Skin of body (tissue), 2 donors: ENCODE results near the gene CADM4. TPM values are rescaled to one million over a fixed set of nuclear protein-coding genes. Genes with fewer than 3 reads are reported as not detected.
"Not testable (repeated sequence)": the region's sequence is repeated elsewhere in the genome, so short reads cannot be mapped to it uniquely, and the experiment has no call there.

Source experiments
- DNase-seq: peaks from one replicate; lab custom pipeline; 2025; lab: John Stamatoyannopoulos, UW
- total RNA-seq: library from RNA; depleted of rRNA; stranded (reverse); fragments of >200 nt; gene quantifications from one replicate; pipeline ENCODE4 v1.2.3, GENCODE V29; 2014

CADM4 gene
- total RNA-seq, 1 donor from 2014 or later = 10.4 TPM

DNA sequence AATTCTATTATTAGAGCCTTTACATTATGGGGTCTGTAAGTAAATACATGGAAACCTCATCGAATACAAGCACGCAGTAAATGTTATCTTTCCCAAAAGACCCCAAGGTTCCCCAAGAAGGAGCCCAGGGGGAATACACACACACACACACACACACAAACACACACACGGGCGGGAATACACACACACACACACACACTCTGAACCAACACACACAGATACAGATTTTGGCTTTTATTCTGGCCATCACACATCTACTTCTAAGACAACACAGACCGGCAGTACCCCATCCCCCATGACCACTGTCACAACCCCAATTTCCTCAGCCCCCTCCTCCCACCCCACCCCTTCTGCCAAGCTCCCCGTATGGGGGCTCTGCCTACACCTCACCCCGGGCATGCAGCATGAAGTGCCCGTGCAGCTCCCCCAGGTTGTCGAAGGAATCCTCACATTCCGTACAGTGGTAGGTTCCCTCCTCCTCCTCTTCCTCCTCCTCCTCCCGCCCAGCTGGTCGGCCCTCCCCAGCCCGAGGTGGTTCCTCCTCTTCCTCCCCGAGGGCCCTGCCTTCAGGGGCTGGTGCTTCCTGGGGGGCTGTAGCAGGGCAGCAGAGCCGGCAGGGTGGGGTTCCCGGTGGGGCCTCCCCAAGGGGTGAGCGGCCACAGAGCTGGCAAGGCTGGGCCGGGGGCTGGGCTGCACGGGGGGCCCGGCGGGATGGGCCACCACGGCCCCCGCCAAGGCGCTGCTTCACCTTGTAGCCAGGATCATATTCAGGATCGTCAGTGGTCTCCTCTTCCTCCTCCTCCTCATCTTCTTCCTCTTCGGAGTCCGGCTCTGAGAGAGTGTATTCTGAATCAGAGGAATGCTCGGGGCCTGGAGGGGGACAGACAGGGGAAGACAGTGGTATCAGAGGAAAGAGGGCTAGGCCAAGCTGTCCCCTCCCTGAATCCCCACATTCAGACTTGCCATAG is 32.1 kb downstream of the CADM4 start:
- DNase-seq = no peak

DNA sequence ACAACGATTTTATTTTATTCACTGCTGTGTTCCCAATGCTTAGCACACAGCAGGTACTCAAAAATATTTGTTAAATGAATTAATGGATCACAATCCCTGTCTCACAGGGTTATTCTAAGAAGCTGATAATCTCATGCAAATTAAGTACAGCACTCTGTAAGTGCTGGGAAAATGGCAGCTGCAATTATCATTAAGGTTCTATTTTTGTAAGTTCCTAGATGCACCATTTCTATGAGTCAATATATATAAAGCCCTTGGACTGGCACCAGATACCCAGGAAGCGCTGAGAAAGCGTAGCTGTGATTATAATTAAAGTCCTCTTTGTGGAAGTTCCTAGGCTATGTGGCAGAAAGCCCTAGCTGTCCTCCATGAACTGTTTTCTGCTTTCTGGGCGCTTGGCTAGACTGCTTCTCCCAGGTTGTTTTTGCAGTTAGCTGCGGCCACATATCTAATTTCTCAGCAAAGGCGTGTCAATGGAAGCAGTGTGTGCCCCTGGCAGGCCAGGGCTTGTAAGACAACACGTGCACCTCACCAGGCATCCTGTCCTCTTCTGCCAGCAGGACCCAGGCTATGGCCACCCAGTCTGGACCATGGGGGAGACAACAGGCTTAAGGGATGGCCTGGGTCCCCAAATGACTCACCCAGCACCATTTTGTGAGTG is 33.0 kb downstream of the CADM4 start:
- no peak for DNase-seq

DNA sequence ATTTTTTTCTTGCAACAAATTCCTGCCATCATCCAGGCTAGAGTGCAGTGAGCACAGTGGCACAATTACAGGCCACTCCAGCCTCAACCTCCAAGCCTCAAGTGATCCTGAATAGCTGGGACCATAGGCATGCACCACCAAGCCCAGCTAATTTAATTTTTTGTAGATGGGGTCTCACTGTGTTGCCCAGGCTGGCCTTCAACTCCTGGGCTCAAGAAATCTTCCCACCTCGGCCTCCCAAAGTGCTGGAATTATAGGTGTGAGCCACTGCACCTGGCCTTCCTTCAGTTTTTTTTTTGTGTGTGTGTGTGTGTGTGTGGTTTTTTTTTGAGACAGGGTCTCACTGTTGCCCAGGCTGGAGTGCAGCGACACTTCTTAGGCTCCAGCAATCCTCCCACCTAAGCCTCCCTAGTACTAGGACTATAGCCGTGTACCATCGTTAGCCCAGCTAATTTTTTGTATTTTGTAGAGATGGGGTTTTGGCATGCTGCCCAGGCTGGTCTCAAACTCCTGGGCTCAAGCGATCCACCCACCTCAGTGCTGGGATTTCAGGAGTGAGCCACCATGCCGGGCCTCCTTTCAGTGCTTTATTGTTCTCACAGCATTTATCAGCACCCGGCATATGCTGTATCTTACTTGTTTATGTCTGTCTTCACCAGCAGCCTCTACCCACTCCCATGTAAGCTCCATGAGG is 33.6 kb downstream of the CADM4 start:
- no peak for DNase-seq

DNA sequence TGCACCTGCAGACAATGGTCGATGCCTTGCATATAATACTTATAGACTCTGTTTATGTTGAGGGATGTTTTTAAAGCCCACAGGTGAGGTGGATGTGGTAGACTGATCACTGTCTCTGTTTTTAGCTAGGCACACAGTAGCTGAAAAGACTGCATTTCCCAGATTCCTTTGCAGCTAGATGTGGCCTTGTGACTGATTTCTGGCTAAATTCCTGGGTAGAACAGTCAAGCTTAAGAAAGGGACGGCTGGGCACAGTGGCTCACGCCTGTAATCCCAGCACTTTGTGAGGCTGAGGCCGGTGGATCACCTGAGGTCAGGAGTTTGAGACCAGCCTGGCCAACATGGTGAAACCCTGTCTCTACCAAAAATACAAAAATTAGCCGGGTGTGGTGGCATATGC is 39.3 kb downstream of the CADM4 start:
- DNase-seq = not testable (repeated sequence)

DNA sequence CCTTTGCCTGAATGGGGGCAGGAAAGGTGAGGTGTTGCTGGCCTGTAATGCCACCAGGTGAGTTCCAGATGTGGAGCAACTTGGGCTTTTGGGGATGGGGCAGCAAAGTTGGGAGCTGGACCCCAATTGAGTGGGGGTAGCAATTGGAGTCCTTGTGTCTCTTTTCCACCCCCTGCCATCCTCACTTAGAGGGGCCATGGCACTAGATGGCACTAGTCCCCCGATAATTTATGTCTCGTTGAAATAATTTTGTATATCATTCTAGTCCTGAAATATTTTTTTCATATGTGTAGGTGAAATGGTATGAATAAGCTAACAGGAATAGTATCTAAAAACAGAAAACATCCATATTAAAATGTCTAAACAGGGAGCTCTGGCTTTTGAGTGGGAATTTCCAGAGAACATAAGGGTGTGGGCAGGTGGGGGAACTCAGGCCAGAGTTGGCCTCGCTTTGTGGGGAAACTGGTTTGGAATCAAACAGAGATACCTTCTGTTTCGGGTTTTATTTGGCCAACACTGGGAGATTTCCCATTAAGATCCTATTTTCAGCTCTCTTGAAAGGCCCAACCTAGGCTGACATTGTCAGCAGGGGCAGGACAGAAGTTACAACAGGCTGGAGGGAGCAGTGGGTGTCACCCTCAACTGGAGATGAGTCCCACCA is 39.9 kb downstream of the CADM4 start:
- DNase-seq = no peak

DNA sequence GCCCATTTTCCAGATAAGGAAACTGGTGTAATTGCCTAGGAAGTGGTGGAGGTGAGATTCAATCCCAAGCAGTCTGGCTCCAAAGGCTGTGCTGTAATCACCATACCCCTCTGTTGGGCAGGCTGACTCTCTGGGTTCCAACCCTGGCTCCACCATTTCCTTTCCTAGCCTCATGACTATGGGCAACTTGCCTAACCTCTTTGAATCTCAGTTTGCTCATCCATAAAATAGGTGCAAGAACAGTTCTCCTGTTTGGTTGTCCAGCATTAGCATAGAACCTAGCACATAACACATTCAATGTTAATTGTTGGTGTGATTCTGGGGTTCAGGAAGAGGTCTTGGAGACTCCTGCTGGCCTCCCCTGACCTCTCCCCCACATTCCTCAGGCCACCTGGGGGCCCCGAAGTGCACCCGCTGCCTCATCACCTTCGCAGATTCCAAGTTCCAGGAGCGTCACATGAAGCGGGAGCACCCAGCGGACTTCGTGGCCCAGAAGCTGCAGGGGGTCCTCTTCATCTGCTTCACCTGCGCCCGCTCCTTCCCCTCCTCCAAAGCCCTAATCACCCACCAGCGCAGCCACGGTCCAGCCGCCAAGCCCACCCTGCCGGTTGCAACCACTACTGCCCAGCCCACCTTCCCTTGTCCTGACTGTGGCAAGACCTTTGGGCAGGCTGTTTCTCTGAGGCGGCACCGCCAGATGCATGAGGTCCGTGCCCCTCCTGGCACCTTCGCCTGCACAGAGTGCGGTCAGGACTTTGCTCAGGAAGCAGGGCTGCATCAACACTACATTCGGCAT is 41.0 kb downstream of the CADM4 start:
- no peak for DNase-seq

DNA sequence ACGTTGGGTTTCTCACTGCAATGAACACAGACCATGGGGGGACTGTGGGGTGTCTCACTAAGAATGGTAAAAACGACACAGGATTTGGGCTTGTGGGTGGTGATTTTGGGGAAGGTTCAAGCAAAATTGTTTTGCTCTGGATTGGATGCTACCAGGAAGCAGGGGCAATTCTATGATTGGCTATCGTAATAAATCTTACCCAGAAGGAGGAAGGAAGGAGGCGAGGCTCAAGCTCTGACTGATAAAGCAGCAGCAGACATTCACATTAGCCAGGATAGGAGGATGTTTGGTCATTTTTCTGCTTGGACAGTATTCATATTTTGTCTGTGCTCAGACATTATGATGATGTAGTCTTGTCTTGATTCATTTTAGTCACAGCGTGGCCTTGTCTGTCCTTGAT is 41.8 kb downstream of the CADM4 start:
- no peak for DNase-seq

DNA sequence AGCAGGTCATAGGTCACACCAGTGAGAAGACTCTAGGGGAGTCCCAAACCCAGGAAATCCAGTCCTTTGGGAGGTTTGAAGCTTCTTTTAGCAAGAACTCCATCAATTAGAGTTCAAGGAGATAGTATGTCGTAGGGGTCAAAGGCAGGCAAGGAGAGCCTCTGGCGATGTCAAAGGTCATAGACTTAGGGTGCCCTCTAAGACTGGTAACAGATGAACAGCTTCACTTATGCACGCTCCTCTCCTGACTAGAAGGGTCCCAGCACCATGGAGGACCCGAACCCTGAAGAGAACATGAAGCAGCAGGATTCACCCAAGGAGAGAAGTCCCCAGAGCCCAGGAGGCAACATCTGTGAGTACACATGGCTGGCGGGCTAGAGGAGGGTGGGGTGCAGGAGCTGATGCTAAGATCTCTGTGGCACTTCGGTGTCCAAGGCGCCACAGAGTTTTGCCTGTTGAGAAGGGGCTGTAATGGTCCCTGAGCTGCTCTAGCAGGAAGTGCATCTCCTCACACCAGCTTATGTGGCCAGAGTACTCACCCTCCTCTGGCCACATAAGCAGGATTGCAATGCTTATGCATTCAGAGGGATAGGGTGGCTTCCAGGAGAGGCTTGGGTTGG is 42.7 kb downstream of the CADM4 start:
- no peak for DNase-seq

DNA sequence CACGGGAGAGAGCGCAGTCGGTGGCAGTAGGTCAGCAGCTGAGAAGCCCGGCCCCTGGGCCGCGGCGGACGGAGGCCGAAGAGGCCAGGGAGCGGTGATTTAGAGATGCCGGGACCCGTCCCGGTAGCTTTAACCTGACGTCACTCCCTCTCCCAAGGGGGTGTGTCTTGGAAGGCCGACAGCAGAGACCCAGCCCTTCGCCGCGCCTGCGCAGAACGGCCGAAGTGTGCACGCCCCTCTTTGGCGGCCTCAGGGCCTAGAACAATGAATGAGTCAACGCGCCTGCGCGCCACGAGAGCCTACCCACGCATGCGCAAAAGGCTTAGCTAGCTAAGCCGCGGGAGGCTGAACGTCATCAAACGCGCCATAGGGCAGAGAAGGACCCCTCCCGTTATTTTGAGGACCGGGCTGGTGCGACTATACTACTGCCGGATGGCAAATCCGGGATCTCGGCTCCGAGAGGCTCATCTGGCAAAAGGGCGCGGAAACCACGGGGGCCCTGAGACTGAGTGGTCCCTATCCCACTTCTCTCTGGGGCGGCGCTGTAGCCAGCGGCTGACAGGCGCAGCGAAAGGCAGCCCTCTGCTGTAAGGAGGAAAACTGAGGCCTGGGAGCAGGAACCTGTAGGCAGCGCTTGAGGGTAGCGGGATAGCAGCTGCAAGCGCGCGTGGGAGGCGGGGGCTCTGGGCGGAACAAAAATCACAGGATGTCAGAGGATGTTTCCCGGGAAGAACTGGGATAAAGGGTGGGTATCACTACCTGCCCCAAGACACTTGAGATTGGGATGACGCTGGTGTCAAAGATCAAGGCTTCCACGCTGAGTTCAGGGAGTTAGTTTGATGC is 43.4 kb downstream of the CADM4 start, which contains the start of the genes IRGQ and ZNF576:
IRGQ (minus strand) TSS at position 136 of the 843 bp plus-strand sequence. CDS start 796 bp downstream, outside the sequence.
ZNF576 (plus strand) TSS at position 597 of the 843 bp plus-strand sequence. CDS start 514 bp downstream, outside the sequence.
- DNase-seq = peak; percentile 100

DNA sequence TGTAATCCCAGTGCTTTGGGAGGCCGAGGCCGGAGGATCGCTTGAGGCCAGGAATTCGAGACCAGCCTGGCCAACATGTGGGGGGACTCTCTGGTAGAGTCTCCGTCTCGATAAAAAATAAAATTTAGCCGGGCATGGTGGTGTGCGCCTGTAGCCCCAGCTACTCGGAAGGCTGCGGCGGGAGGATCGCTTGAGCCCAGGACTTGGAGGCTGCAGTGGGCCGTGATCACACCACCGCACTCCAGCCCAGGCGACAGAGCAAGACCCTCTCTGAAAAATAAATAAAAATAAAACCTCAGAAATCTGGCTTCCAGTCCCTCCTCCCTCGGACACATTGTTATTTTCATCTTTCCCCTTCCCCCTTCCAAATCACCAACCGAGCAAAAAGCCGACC is 44.0 kb downstream of the CADM4 start:
- DNase-seq = no peak

DNA sequence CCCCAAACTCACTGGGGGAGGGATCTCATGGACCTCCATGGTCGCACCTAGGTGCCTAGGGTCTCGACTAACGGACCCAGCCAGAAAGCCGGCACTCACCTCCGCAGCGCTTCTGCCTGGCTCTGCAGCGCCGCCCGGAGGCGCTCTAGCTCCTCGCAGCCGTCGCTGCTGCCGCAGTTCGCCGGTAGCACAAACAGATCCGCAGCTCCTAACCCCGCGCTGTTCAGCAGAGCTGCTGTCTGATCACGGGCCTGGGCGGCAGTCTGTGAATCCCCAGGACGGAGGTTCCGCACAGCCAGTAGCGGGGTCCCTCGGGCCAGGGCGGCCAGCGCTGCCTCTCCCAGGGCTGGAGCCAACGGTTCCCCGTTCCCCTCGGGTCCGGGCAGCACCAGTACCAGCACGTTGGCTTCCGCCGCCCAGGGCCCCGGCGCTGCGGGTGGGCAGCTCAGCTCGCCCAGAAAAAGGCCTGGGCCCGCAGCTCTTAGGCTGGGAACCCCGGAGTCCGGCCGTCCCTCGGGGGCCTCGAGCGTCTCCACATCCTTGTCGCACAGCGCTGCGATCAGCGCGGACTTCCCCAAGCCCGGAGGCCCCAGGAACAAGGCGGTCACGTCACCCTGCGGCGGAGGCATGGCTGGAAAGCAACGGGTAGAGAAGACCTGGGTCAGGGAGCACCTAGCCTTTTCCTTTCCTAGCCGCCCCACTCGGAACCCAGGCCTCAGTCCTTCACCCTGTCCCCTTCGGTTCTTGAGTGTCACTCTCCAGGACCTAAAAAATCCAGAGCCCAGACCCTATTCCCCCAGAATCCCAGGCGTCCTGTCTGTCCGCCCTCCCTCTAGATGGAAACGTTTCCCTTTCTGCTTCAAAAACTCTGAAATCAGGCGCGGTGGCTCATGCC is 44.7 kb downstream of the CADM4 start:
- peak; percentile 41 for DNase-seq

DNA sequence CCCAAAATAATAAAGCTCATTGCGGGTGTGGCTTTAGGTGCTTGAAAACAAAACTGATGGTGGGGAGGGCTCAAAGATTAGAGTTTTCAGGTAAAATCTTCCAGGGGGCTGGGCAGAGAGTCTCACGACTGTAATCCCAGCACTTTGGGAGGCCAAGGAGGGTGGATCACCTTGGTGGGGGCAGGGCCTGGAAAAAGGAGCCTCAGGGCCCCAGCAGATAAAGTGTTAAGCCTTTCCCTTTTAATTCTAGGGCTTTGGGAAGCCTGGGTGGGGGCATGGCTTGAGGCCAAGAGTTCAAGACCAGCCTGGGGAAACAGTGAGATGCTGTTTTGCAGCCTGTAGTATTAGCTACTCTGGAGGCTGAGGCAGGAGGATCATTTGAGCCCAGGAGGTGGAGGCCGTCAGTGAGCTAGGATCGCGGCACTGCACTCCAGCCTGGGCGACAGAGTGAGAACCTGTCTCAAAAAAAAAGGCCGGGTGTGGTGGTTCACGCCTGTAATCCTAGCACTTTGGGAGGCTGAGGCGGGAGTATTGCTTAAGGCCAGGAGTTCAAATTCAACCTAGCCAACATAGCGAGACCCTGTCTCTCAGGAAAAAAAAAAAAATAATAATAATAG is 45.5 kb downstream of the CADM4 start:
- DNase-seq = no peak

DNA sequence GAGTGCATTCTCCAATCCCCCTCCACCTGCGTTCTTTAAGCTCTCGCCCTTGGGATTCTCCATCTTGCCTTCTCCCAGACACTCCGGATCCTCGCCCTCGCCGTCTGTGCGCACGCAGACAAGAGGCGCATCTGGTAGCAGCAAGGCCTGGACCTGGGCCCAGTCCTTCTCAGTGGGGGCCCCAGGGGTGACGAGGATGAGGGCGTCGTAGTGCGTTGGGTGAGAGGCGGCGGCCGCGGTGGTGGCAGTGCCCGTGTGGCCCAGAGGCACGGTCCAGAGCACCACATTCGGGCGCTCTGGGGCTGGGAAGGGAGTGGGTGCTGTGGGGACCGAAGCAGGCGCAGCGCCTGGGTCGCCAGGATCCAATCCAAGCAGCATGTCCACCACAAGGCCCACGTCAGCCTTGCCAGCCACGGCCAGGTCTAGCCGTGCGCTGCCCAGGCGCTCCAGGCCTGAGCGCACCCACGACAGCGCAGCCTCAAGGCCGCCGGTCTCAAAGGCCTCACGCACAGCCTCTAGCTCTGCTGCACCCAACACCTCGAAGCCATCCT is 46.8 kb downstream of the CADM4 start:
- no peak for DNase-seq

DNA sequence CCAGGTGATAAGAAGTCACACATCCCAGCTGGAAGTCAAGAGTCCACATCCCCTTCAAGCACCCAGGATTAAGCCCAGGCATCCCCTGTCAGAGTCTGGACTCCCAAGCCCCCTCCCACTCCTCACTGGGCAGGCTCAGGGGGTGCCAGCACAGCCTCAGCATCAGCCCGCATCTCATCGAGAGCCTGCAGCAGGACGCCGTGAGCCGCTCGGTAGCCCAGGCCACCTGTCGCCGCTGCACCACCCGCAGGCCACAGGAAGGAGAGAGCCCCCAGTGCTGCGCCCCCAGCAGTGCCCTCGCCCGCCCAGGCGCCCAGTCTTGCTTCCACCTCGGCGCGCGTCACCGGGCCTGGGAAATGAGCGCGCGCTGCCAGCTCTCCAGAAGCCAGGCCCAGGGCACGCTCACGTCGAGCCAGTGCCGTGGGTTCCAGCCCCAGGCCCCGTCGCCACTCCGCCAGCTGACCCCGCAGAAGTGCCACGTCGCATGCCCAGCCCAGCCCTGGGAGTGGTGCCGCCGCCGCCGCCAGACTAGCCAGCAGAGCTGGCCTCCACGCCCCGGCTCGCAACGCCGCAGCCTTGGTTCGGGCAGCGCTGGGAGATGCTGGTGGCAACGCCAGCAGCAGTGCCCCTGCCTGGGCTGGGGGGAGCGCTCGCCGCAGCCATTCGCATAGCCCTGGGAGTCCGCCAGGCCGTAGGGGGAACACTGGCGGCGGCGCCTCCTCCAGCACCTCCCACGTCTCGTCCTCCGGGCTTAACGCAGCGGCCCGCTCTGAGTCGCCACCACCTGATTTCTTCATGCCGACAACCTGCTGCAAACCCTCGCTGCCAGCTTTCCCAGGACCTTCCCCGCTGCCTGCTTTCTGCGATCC is 47.5 kb downstream of the CADM4 start:
- DNase-seq = no peak

DNA sequence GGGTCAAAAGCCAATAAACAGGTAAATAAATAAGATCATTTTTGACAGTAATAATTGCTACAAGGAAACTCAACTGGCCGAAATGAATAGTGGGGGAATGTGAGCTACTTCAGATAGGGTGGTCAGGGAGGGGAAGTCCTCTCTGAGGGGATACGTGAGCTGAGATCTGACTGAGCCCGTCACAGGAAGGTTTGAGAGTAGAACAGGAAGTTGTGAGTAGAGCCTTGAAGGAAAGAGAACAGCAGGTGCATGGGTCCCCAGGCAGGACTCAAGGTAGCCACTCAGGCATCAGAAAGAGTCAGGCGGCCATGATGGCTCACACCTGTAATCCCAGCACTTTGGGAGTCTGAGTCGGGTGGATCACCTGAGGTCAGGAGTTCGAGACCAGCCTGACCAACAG is 50.0 kb downstream of the CADM4 start:
- DNase-seq = no peak

DNA sequence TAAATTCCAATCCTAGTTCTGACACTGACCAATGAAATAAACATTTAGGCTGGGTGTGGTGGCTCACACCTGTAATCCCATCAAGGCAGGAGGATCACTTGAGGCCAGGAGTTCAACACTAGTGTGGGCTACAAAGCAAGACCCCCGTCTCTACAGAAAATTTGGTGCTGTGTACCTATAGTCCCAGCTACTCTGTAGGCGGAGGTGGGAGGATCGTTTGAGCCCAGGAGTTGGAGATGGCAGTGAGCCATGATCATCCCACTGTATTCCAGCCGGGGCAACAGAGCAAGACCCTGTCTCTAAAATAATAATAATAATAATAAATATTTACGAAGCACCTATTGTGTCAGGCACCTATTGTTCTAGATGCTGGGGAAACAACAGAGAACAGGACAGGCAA is 50.4 kb downstream of the CADM4 start:
- DNase-seq = no peak
